CD4-positive, alpha-beta T cell (primary cell): ENCODE measurements around the gene TTLL13. TPM values are rescaled to one million over a fixed set of nuclear protein-coding genes. Genes with fewer than 3 reads are reported as not detected.
A peak's percentile ranks its signal among the peaks of the same experiment; 100 is the strongest.

ENCODE experiments used
- ATAC-seq: fragments of 200-7000 bp; cut with Tn5 transposase; one replicate; pipeline ENCODE4 v1.10.0; 2022; ENCODE audit warnings: mild to moderate bottlenecking; ENCODE audit not compliant: poor library complexity
- CTCF ChIA-PET: fragments of 350-600 bp; sonication (Branson Sonifier 250); formaldehyde crosslinking; loops from one replicate; lab custom pipeline; 2021; ENCODE audit warnings: antibody characterized with exemption, inconsistent platforms; lab: Charles Lee
- POLR2A ChIA-PET: fragments of 350-600 bp; sonication (Branson Sonifier 250); formaldehyde crosslinking; loops from one replicate; lab custom pipeline; 2021; ENCODE audit warnings: antibody characterized with exemption, inconsistent platforms; lab: Charles Lee
- DNase-seq, 14 experiments: peaks; one replicate each; pipeline ENCODE4 v3.0.0-alpha.2; 2013 to 2020; ENCODE audit warnings: mixed read lengths in 2 of 14
- H3K27ac ChIP-seq, 2 donors: one replicate each; pipeline versions ENCODE4 v1.5.1 to v1.7.0; 2013; ENCODE audit warnings: low read length in 2 of 2, low read depth in 1 of 2, mild to moderate bottlenecking in 1 of 2
- H3K27me3 ChIP-seq, 2 experiments: 1 replicate in 1 of 2; 2 replicates in 1 of 2; pipeline versions ENCODE4 v1.6.1 to v1.7.0; 2013; ENCODE audit warnings: low read length in 2 of 2, control low read depth in 1 of 2, mild to moderate bottlenecking in 1 of 2, moderate library complexity in 1 of 2; ENCODE audit not compliant: insufficient read depth in 2 of 2, control insufficient read depth in 1 of 2
- H3K36me3 ChIP-seq: one replicate; pipeline ENCODE4 v1.6.1; 2013; ENCODE audit warnings: low read length, control low read depth; ENCODE audit not compliant: insufficient read depth
- H3K4me1 ChIP-seq: one replicate; pipeline ENCODE4 v1.6.1; 2013; ENCODE audit warnings: low read length, control low read depth; ENCODE audit not compliant: insufficient read depth
- H3K4me3 ChIP-seq: one replicate; pipeline ENCODE4 v1.5.1; 2013; ENCODE audit warnings: mild to moderate bottlenecking, low read length, moderate library complexity
- H3K9me3 ChIP-seq, 2 experiments: 1 replicate in 1 of 2; 2 replicates in 1 of 2; pipeline versions ENCODE4 v1.6.1 to v1.7.0; 2013; ENCODE audit warnings: low read length in 2 of 2, mild to moderate bottlenecking in 2 of 2, control low read depth in 1 of 2, moderate library complexity in 1 of 2; ENCODE audit not compliant: control insufficient read depth in 1 of 2, insufficient read depth in 1 of 2
- H3K27ac Mint-ChIP-seq: one replicate; pipeline ENCODE4 v1.8.0; 2020; ENCODE audit warnings: mixed read lengths
- H3K27me3 Mint-ChIP-seq: one replicate; pipeline ENCODE4 v1.8.0; 2021; ENCODE audit warnings: mixed read lengths
- H3K36me3 Mint-ChIP-seq: one replicate; pipeline ENCODE4 v1.8.0; 2021; ENCODE audit warnings: low read depth, mixed read lengths
- H3K4me1 Mint-ChIP-seq: one replicate; pipeline ENCODE4 v1.8.0; 2021; ENCODE audit warnings: low read depth, mixed read lengths
- H3K4me3 Mint-ChIP-seq: one replicate; pipeline ENCODE4 v1.8.0; 2020; ENCODE audit warnings: mild to moderate bottlenecking, mixed read lengths
- H3K9me3 Mint-ChIP-seq: one replicate; pipeline ENCODE4 v1.8.0; 2020; ENCODE audit warnings: mixed read lengths
- CTCF ChIP-seq: fragments of 200-600 bp; IDR thresholded peaks from one replicate; pipeline ENCODE4 v1.8.0; 2022; ENCODE audit warnings: antibody characterized with exemption, mild to moderate bottlenecking
- intact Hi-C, 2 experiments: fragments of 100-400 bp; cut with DNase I in 1 of 2; cut with micrococcal nuclease in 1 of 2; formaldehyde crosslinking; loops; one replicate each; pipeline versions ENCODE4 v1.15.1 to v1.9.0; 2023 to 2025; cut with DNase I, micrococcal nuclease
- total RNA-seq, 174 experiments: library from RNA in 2 of 174; stranded (reverse) in 2 of 174; gene quantifications; one replicate each; pipeline ENCODE4 v1.2.3 and lab custom pipeline; 2021 to 2026

The TTLL13 gene
- total RNA-seq, 2 experiments from 2014 or later, result 0.63 to 1.8 TPM

GRCh38 chr15:90239371-90239770, 10.0 kb upstream of the TTLL13 start:
- ATAC-seq (no peak), DNase-seq (no peak)
- H3K9me3 Mint-ChIP-seq, result no peaks in the 10 kb centered on the region
- H3K27me3 Mint-ChIP-seq, result no peaks in the 10 kb centered on the region
- ChIA-PET POLR2A (no interaction called here), CTCF (interaction anchor here (1.0 kb wide), 1 partner anchor 18 kb away, joined by 3 read pairs; no protein-coding TSS in a partner anchor)
- no peaks in the 10 kb centered on the region for H3K27me3 ChIP-seq
- no peak for TF ChIP-seq CTCF
- H3K36me3 ChIP-seq, result peaks cover 34% of the 10 kb centered on the region
- no peak overlapping the region for H3K4me3 Mint-ChIP-seq
- intact Hi-C loops, result loop anchor here in 1 of 2 experiments (10.0 kb wide), 1 partner anchor 345 kb away; the partner anchor contains the start of gene AP3S2
- H3K36me3 Mint-ChIP-seq, result peaks cover 40% of the 10 kb centered on the region
- peaks cover 9% of the 10 kb centered on the region for H3K4me1 Mint-ChIP-seq
- H3K27ac Mint-ChIP-seq, result peak overlapping the region; percentile 27
- peaks cover 9% of the 10 kb centered on the region for H3K4me1 ChIP-seq
- H3K4me3 ChIP-seq, result no peak overlapping the region
- H3K9me3 ChIP-seq, result no peaks in the 10 kb centered on the region
- no peak overlapping the region for H3K27ac ChIP-seq

DNA sequence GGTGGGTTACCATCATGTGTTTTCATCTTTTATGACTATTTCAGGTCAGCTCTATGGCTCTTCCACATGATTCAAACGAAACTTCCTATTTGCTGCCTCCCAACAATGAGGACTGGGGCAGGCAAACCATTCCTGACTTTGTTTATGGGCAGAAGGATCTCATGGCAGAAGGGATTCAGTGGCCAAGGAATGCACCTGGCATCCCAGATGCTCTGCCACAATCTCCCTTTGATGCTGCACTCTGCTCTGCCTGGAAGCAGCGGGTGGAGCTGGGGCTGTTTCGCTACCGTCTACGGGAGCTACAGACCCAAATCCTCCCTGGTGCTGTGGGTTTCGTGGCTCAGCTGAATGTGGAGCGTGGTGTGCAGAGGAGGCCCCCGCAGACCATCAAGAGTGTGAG, 8.5 kb upstream of the TTLL13 start:
- H3K4me3 ChIP-seq, result no peak overlapping the region
- no peaks in the 10 kb centered on the region for H3K27me3 Mint-ChIP-seq
- no peaks in the 10 kb centered on the region for H3K4me1 Mint-ChIP-seq
- no peaks in the 10 kb centered on the region for H3K4me1 ChIP-seq
- H3K4me3 Mint-ChIP-seq, result no peak overlapping the region
- DNase-seq (no peak), ATAC-seq (no peak)
- intact Hi-C loops, result no loop called here
- H3K36me3 Mint-ChIP-seq, result peaks cover 32% of the 10 kb centered on the region
- CTCF ChIA-PET, result interaction anchor here (1.0 kb wide), 1 partner anchor 8 kb away, joined by 3 read pairs; the partner anchor contains the start of gene TTLL13
- no peak overlapping the region for H3K27ac Mint-ChIP-seq
- H3K27ac ChIP-seq, result no peak overlapping the region
- H3K27me3 ChIP-seq, result no peaks in the 10 kb centered on the region
- TF ChIP-seq CTCF, result no peak
- H3K9me3 Mint-ChIP-seq, result no peaks in the 10 kb centered on the region
- no peaks in the 10 kb centered on the region for H3K9me3 ChIP-seq
- POLR2A ChIA-PET, result interaction anchor here (1.3 to 1.4 kb wide), 2 partner anchors 9 to 39 kb away, joined by 3 read pairs; partner anchors contain the start of gene SEMA4B
- peaks cover 34% of the 10 kb centered on the region for H3K36me3 ChIP-seq

- H3K4me1 Mint-ChIP-seq, result no peaks in the 10 kb centered on the region
- CTCF ChIA-PET, result interaction anchor here (0.7 to 1.0 kb wide), 2 partner anchors 8 to 463 kb away, joined by 3 read pairs; partner anchors contain the start of gene TTLL13
Measured at GRCh38 chr15:90241343-90242192, 7.8 kb upstream of the TTLL13 start.

More at GRCh38 chr15:90241343-90242192, 7.8 kb upstream of the TTLL13 start:
- intact Hi-C loops, result no loop called here
- Histone ChIP-seq H3K36me3 (peaks cover 31% of the 10 kb centered on the region), H3K27ac (no peak overlapping the region), H3K9me3 (no peaks in the 10 kb centered on the region), H3K4me1 (no peaks in the 10 kb centered on the region), H3K4me3 (no peak overlapping the region), H3K27me3 (no peaks in the 10 kb centered on the region)
- no peak for TF ChIP-seq CTCF
- DNase-seq (no peak), ATAC-seq (no peak)
- no peak overlapping the region for H3K27ac Mint-ChIP-seq
- no peak overlapping the region for H3K4me3 Mint-ChIP-seq
- POLR2A ChIA-PET, result interaction anchor here (1.3 to 1.4 kb wide), 2 partner anchors 10 to 40 kb away, joined by 3 read pairs; partner anchors contain the start of gene SEMA4B
- peaks cover 25% of the 10 kb centered on the region for H3K36me3 Mint-ChIP-seq
- no peaks in the 10 kb centered on the region for H3K27me3 Mint-ChIP-seq
- no peaks in the 10 kb centered on the region for H3K9me3 Mint-ChIP-seq
